H1 (cell line): ENCODE measurements around the gene THAP11. TPM values are rescaled to one million over a fixed set of nuclear protein-coding genes. Genes with fewer than 3 reads are reported as not detected.

Experiments
- polyA plus RNA-seq, 7 experiments: library from polyadenylated mRNA; depleted of rRNA in 3 of 7; stranded (reverse) in 5 of 7; unstranded in 2 of 7; fragments of >200 nt in 5 of 7; fragments of 200-250 nt in 2 of 7; gene quantifications; 1 replicate in 5 of 7; 2 replicates in 1 of 7; 4 replicates in 1 of 7; pipeline versions ENCODE4 v1.2.1 to v1.2.3, GENCODE V29; 2011 to 2013; ENCODE audit warnings: missing spikeins in 2 of 7, mixed read lengths in 2 of 7
- small RNA-seq: library from polyadenylated mRNA; stranded (forward); fragments of <200 nt; extraction: miRNeasy Mini kit (QIAGEN cat#:217004); gene quantifications from one replicate; pipeline ENCODE3, GENCODE V24; 2013; ENCODE audit not compliant: insufficient read depth
- total RNA-seq: library from RNA; stranded (reverse); fragmentation: NEBNext Ultra II Directional; extraction: Animal tissue kit (Norgen Biotek cat#: 25700); gene quantifications from 2 replicates; pipeline ENCODE4 v1.2.1, GENCODE V29; 2021

THAP11 gene
- total and polyA plus RNA-seq, 2 of the 8 experiments (the other 6 are each of a cell fraction or from before 2014, with no cell fraction given): 50.8 to 54.8 TPM

Small RNA genes within 50 kb of the gene (small RNA-seq; reads per million reads assigned to genes)
- not detected for gene AC040162.2
- not detected for gene NRN1L

Other genes starting within 250 kb of the THAP11 start
- gene CARMIL2, start 197.2 kb upstream of the THAP11 start, total RNA-seq: 34.5 and 36.7 TPM in 2 replicates
- gene CARMIL2, start 197.2 kb upstream of the THAP11 start, polyA plus RNA-seq (2011; rRNA removed): 15.7 and 29.8 TPM in 2 replicates
- 34.8 and 35.8 TPM in 2 replicates for gene ACD, start 182.1 kb upstream of the THAP11 start, total RNA-seq
- gene ACD, start 182.1 kb upstream of the THAP11 start, polyA plus RNA-seq (2011; rRNA removed): 58.0 and 81.7 TPM in 2 replicates
- gene PARD6A, start 181.4 kb upstream of the THAP11 start, total RNA-seq: 14.4 and 15.1 TPM in 2 replicates
- 21.8 and 28.6 TPM in 2 replicates for gene PARD6A, start 181.4 kb upstream of the THAP11 start, polyA plus RNA-seq (2011; rRNA removed)
- gene ENKD1, start 175.6 kb upstream of the THAP11 start, total RNA-seq: 9.6 and 12.9 TPM in 2 replicates
- 16.0 and 16.1 TPM in 2 replicates for gene ENKD1, start 175.6 kb upstream of the THAP11 start, polyA plus RNA-seq (2011; rRNA removed)
- 2.0 and 2.3 TPM in 2 replicates for gene C16orf86, start 175.5 kb upstream of the THAP11 start, total RNA-seq
- 1.4 and 2.4 TPM in 2 replicates for gene C16orf86, start 175.5 kb upstream of the THAP11 start, polyA plus RNA-seq (2011; rRNA removed)
- gene GFOD2, start 123.0 kb upstream of the THAP11 start, total RNA-seq: 33.2 and 35.4 TPM in 2 replicates
- gene GFOD2, start 123.0 kb upstream of the THAP11 start, polyA plus RNA-seq (2011; rRNA removed): 21.4 and 24.5 TPM in 2 replicates
- 13.8 and 16.8 TPM in 2 replicates for gene RANBP10, start 35.8 kb upstream of the THAP11 start, total RNA-seq
- 14.2 and 16.3 TPM in 2 replicates for gene RANBP10, start 35.8 kb upstream of the THAP11 start, polyA plus RNA-seq (2011; rRNA removed)
- gene TSNAXIP1, start 35.4 kb upstream of the THAP11 start, total RNA-seq: 0.37 and 1.3 TPM in 2 replicates
- gene TSNAXIP1, start 35.4 kb upstream of the THAP11 start, polyA plus RNA-seq (2011; rRNA removed): 0.39 and 0.94 TPM in 2 replicates
- 219 and 229 TPM in 2 replicates for gene NUTF2, start 4.6 kb downstream of the THAP11 start, total RNA-seq
- gene NUTF2, start 4.6 kb downstream of the THAP11 start, polyA plus RNA-seq (2011; rRNA removed): 377 and 382 TPM in 2 replicates
- gene CENPT, start 5.4 kb downstream of the THAP11 start, total RNA-seq: 42.2 and 42.4 TPM in 2 replicates
- gene CENPT, start 5.4 kb downstream of the THAP11 start, polyA plus RNA-seq (2011; rRNA removed): 53.4 and 82.7 TPM in 2 replicates
- gene EDC4, start 30.7 kb downstream of the THAP11 start, total RNA-seq: 72.7 and 73.4 TPM in 2 replicates
- 58.5 and 84.4 TPM in 2 replicates for gene EDC4, start 30.7 kb downstream of the THAP11 start, polyA plus RNA-seq (2011; rRNA removed)
- gene NRN1L, start 42.6 kb downstream of the THAP11 start, total RNA-seq: 4.1 and 4.9 TPM in 2 replicates
- 35.2 and 49.3 TPM in 2 replicates for gene NRN1L, start 42.6 kb downstream of the THAP11 start, polyA plus RNA-seq (2011; rRNA removed)
- gene PSKH1, start 50.9 kb downstream of the THAP11 start, total RNA-seq: 24.8 and 25.4 TPM in 2 replicates
- gene PSKH1, start 50.9 kb downstream of the THAP11 start, polyA plus RNA-seq (2011; rRNA removed): 51.0 and 55.8 TPM in 2 replicates
- 1.7 and 5.0 TPM in 2 replicates for gene CTRL, start 89.5 kb downstream of the THAP11 start, total RNA-seq
- gene CTRL, start 89.5 kb downstream of the THAP11 start, polyA plus RNA-seq (2011; rRNA removed): 4.0 and 4.2 TPM in 2 replicates
- 32.1 and 38.8 TPM in 2 replicates for gene PSMB10, start 94.5 kb downstream of the THAP11 start, total RNA-seq
- 61.9 and 81.7 TPM in 2 replicates for gene PSMB10, start 94.5 kb downstream of the THAP11 start, polyA plus RNA-seq (2011; rRNA removed)
- gene LCAT, start 101.8 kb downstream of the THAP11 start, total RNA-seq: 14.9 and 19.6 TPM in 2 replicates
- gene LCAT, start 101.8 kb downstream of the THAP11 start, polyA plus RNA-seq (2011; rRNA removed): 9.4 and 11.6 TPM in 2 replicates
- gene SLC12A4, start 126.3 kb downstream of the THAP11 start, total RNA-seq: 41.3 and 46.6 TPM in 2 replicates
- 49.3 and 66.6 TPM in 2 replicates for gene SLC12A4, start 126.3 kb downstream of the THAP11 start, polyA plus RNA-seq (2011; rRNA removed)
- gene DPEP3, start 138.2 kb downstream of the THAP11 start, total RNA-seq: 9.9 and 10.6 TPM in 2 replicates
- 6.5 and 12.7 TPM in 2 replicates for gene DPEP3, start 138.2 kb downstream of the THAP11 start, polyA plus RNA-seq (2011; rRNA removed)
- gene DPEP2, start 157.2 kb downstream of the THAP11 start, total RNA-seq: not detected in 2 replicates
- gene DPEP2, start 157.2 kb downstream of the THAP11 start, polyA plus RNA-seq (2011; rRNA removed): 0.05 TPM in 1 of 2 replicates, not detected in the other
- not detected in 2 replicates for gene DPEP2NB, start 173.6 kb downstream of the THAP11 start, total RNA-seq
- gene DPEP2NB, start 173.6 kb downstream of the THAP11 start, polyA plus RNA-seq (2011; rRNA removed): not detected in 2 replicates
- 16.8 and 17.2 TPM in 2 replicates for gene DDX28, start 180.9 kb downstream of the THAP11 start, total RNA-seq
- 28.1 and 30.3 TPM in 2 replicates for gene DDX28, start 180.9 kb downstream of the THAP11 start, polyA plus RNA-seq (2011; rRNA removed)
- gene DUS2, start 181.0 kb downstream of the THAP11 start, total RNA-seq: 24.5 and 27.0 TPM in 2 replicates
- 17.2 and 20.9 TPM in 2 replicates for gene DUS2, start 181.0 kb downstream of the THAP11 start, polyA plus RNA-seq (2011; rRNA removed)
- 30.2 and 34.5 TPM in 2 replicates for gene NFATC3, start 243.1 kb downstream of the THAP11 start, total RNA-seq
- gene NFATC3, start 243.1 kb downstream of the THAP11 start, polyA plus RNA-seq (2011; rRNA removed): 12.0 and 17.6 TPM in 2 replicates